GM19351 (cell line): Measurements from ENCODE around the gene ZBTB7C.

Experiments used
- ATAC-seq: cut with Tn5 transposase; IDR thresholded peaks from one replicate; pipeline ENCODE4 v1.9.1; 2021; ENCODE audit warnings: mild to moderate bottlenecking, moderate library complexity; ENCODE audit not compliant: unreplicated experiment

ZBTB7C gene

GRCh38 chr18:48049757-48050156, 359.4 kb downstream of the ZBTB7C start:
- ATAC-seq: no peak

- ATAC-seq: no peak
Measured at GRCh38 chr18:48048251-48048650, 360.9 kb downstream of the ZBTB7C start.

- ATAC-seq: no peak
Measured at GRCh38 chr18:48046843-48047242, 362.3 kb downstream of the ZBTB7C start.

GRCh38 chr18:48045744-48046143, 363.4 kb downstream of the ZBTB7C start:
- ATAC-seq: no peak

GRCh38 chr18:48044944-48045343, 364.2 kb downstream of the ZBTB7C start:
- no peak for ATAC-seq

- ATAC-seq: no peak
Measured at GRCh38 chr18:48043166-48043565, 366.0 kb downstream of the ZBTB7C start.

- no peak for ATAC-seq
Measured at GRCh38 chr18:48042431-48042830, 366.8 kb downstream of the ZBTB7C start.

GRCh38 chr18:48040457-48041110, 368.6 kb downstream of the ZBTB7C start:
- ATAC-seq: no peak

GRCh38 chr18:48039769-48040215, 369.4 kb downstream of the ZBTB7C start:
- no peak for ATAC-seq

- no peak for ATAC-seq
Measured at GRCh38 chr18:48038636-48039035, 370.5 kb downstream of the ZBTB7C start.

GRCh38 chr18:48037481-48038271, 371.5 kb downstream of the ZBTB7C start:
- ATAC-seq: no peak

GRCh38 chr18:48036641-48037421, 372.4 kb downstream of the ZBTB7C start:
- ATAC-seq: no peak

- ATAC-seq: no peak
Measured at GRCh38 chr18:48036226-48036625, 373.0 kb downstream of the ZBTB7C start.

- ATAC-seq: no peak
Measured at GRCh38 chr18:48035556-48035860, 373.7 kb downstream of the ZBTB7C start.

GRCh38 chr18:48034651-48035555, 374.3 kb downstream of the ZBTB7C start:
- ATAC-seq: no peak

- no peak for ATAC-seq
Measured at GRCh38 chr18:48033790-48034650, 375.2 kb downstream of the ZBTB7C start.

- ATAC-seq: no peak
Measured at GRCh38 chr18:48032876-48033789, 376.1 kb downstream of the ZBTB7C start.

- no peak for ATAC-seq
Measured at GRCh38 chr18:48031641-48032040, 377.5 kb downstream of the ZBTB7C start.
